ENCODE data around the gene PIPOX.
"Not testable (repeated sequence)": the region's sequence is repeated elsewhere in the genome, so short reads cannot be mapped to it uniquely, and the experiment has no call there.

The PIPOX gene

GRCh38 chr17:29084541-29085146 lies 41.7 kb downstream of the PIPOX start:
- no peak for DNase-seq (ENCODE audit: low read depth in 2 of 2)

GRCh38 chr17:29085223-29085622 lies 42.3 kb downstream of the PIPOX start:
- DNase-seq (ENCODE audit: low read depth in 2 of 2), result no peak
- TF ChIP-seq CTCF (IDR thresholded peaks at IDR 0.05; ENCODE audit: low read depth, low read length), result no peak

More at GRCh38 chr17:29084541-29085146, 41.7 kb downstream of the PIPOX start:
- no peak overlapping the region for H3K4me3 ChIP-seq (replicated peaks in 1 of 2; ENCODE audit: low read depth in 2 of 2, low read length in 2 of 2)
- no peak for TF ChIP-seq CTCF (IDR thresholded peaks at IDR 0.05; ENCODE audit: low read depth, low read length)

GRCh38 chr17:29086628-29087332 lies 43.8 kb downstream of the PIPOX start:
- DNase-seq (ENCODE audit: low read depth in 2 of 2), result no peak
- TF ChIP-seq CTCF (IDR thresholded peaks at IDR 0.05; ENCODE audit: low read depth, low read length), result no peak
- no peak overlapping the region for H3K4me3 ChIP-seq (replicated peaks in 1 of 2; ENCODE audit: low read depth in 2 of 2, low read length in 2 of 2)

More at GRCh38 chr17:29085223-29085622, 42.3 kb downstream of the PIPOX start:
- H3K4me3 ChIP-seq (replicated peaks in 1 of 2; ENCODE audit: low read depth in 2 of 2, low read length in 2 of 2), result no peak overlapping the region

- H3K4me3 ChIP-seq (replicated peaks in 1 of 2; ENCODE audit: low read depth in 2 of 2, low read length in 2 of 2); DNase-seq (ENCODE audit: low read depth in 2 of 2): not testable (repeated sequence)
These were observed 45.8 kb downstream of the PIPOX start for GRCh38 chr17:29088782-29089181.

GRCh38 chr17:29089601-29090044 lies 46.7 kb downstream of the PIPOX start:
- no peak overlapping the region for H3K4me3 ChIP-seq (replicated peaks in 1 of 2; ENCODE audit: low read depth in 2 of 2, low read length in 2 of 2)
- no peak for DNase-seq (ENCODE audit: low read depth in 2 of 2)
- no peak for TF ChIP-seq CTCF (IDR thresholded peaks at IDR 0.05; ENCODE audit: low read depth, low read length)

- DNase-seq (ENCODE audit: low read depth in 2 of 2), result no peak
These were observed 47.2 kb downstream of the PIPOX start for GRCh38 chr17:29090108-29090507.

More at GRCh38 chr17:29090108-29090507, 47.2 kb downstream of the PIPOX start:
- TF ChIP-seq CTCF (IDR thresholded peaks at IDR 0.05; ENCODE audit: low read depth, low read length), result no peak
- no peak overlapping the region for H3K4me3 ChIP-seq (replicated peaks in 1 of 2; ENCODE audit: low read depth in 2 of 2, low read length in 2 of 2)

Data from cardiac fibroblast (primary cell).